DOHH2 (cell line): Measurements from ENCODE around the gene CDH18.

Experiments
- CTCF ChIP-seq: fragments of 200-600 bp; sonication (generic); IDR thresholded peaks from one replicate; pipeline ENCODE4 v1.5.1; 2014; ENCODE audit warnings: antibody characterized with exemption, mild to moderate bottlenecking, low read depth, low read length; ENCODE audit not compliant: poor library complexity, severe bottlenecking
- EZH2phosphoT487 ChIP-seq: fragments of 200-600 bp; sonication (generic); IDR thresholded peaks from 2 replicates; pipeline ENCODE4 v1.6.1; 2017; ENCODE audit warnings: borderline replicate concordance, mild to moderate bottlenecking, antibody characterized with exemption, low read length, moderate library complexity, mixed read lengths

- TF ChIP-seq EZH2phosphoT487 (no peak), CTCF (no peak)
These were observed 132.5 kb downstream of the CDH18 start for GRCh38 chr5:19855453-19855852.
